GM23248 (cell line): ENCODE measurements around the gene RRAS. TPM values are rescaled to one million over a fixed set of nuclear protein-coding genes. Genes with fewer than 3 reads are reported as not detected.
A peak's percentile ranks its signal among the peaks of the same experiment; 100 is the strongest.

ENCODE experiments used
- DNase-seq: peaks from one replicate; pipeline ENCODE4 v3.0.0-alpha.2; 2015
- H2AFZ ChIP-seq: fragments of 200-600 bp; sonication (generic); 2 replicates; pipeline ENCODE4 v1.6.1; 2016; ENCODE audit warnings: antibody characterized with exemption
- H3F3A ChIP-seq: fragments of 200-600 bp; sonication (generic); 2 replicates; pipeline ENCODE4 v1.6.1; 2016; ENCODE audit warnings: mild to moderate bottlenecking, antibody characterized with exemption, mixed run types; ENCODE audit not compliant: insufficient read depth
- H3K27ac ChIP-seq: fragments of 200-600 bp; sonication (generic); 2 replicates; pipeline ENCODE4 v1.5.1; 2016; ENCODE audit warnings: mild to moderate bottlenecking
- H3K27me3 ChIP-seq: fragments of 200-600 bp; sonication (generic); replicated peaks from 2 replicates; pipeline ENCODE4 v1.6.1; 2016; ENCODE audit warnings: mild to moderate bottlenecking; ENCODE audit not compliant: insufficient read depth
- H3K36me3 ChIP-seq: fragments of 200-600 bp; sonication (generic); 2 replicates; pipeline ENCODE4 v1.6.1; 2016; ENCODE audit warnings: low read depth, mild to moderate bottlenecking
- H3K4me1 ChIP-seq: fragments of 200-600 bp; sonication (generic); 2 replicates; pipeline ENCODE4 v1.6.1; 2016; ENCODE audit warnings: mild to moderate bottlenecking; ENCODE audit not compliant: insufficient read depth
- H3K4me2 ChIP-seq: fragments of 200-600 bp; sonication (generic); one replicate; pipeline ENCODE4 v1.6.1; 2016; ENCODE audit warnings: mild to moderate bottlenecking; ENCODE audit not compliant: unreplicated experiment
- H3K4me3 ChIP-seq: fragments of 200-600 bp; sonication (generic); 2 replicates; pipeline ENCODE4 v1.5.1; 2016; ENCODE audit warnings: mild to moderate bottlenecking
- H3K79me2 ChIP-seq: fragments of 200-600 bp; sonication (generic); 2 replicates; pipeline ENCODE4 v1.6.1; 2016; ENCODE audit warnings: mild to moderate bottlenecking; ENCODE audit not compliant: insufficient read depth
- H3K9ac ChIP-seq: fragments of 200-600 bp; sonication (generic); 2 replicates; pipeline ENCODE4 v1.6.1; 2016; ENCODE audit warnings: mild to moderate bottlenecking
- H3K9me2 ChIP-seq: fragments of 200-600 bp; sonication (generic); 2 replicates; pipeline ENCODE4 v1.6.1; 2016; ENCODE audit warnings: mixed run types, mild to moderate bottlenecking, moderate library complexity; ENCODE audit not compliant: insufficient read depth
- H3K9me3 ChIP-seq: fragments of 200-600 bp; sonication (generic); one replicate; pipeline ENCODE4 v1.6.1; 2017; ENCODE audit warnings: low read depth
- H4K20me1 ChIP-seq: fragments of 200-600 bp; sonication (generic); 2 replicates; pipeline ENCODE4 v1.6.0; 2016; ENCODE audit not compliant: insufficient read depth
- EZH2 ChIP-seq: fragments of 200-600 bp; sonication (generic); IDR thresholded peaks from 2 replicates; pipeline ENCODE4 v1.6.1; 2018; ENCODE audit warnings: antibody characterized with exemption, mild to moderate bottlenecking; ENCODE audit not compliant: insufficient read depth, poor library complexity, severe bottlenecking
- EZH2phosphoT487 ChIP-seq: fragments of 200-600 bp; sonication (generic); IDR thresholded peaks from 2 replicates; pipeline ENCODE4 v1.6.1; 2018; ENCODE audit warnings: antibody characterized with exemption, moderate library complexity, mild to moderate bottlenecking, low read depth; ENCODE audit not compliant: insufficient read depth
- WGBS, 2 experiments: methylation state at CpG; one replicate each; pipeline ENCODE4 v1.1.6; 2015 to 2017; ENCODE audit warnings: low lambda C conversion rate in 2 of 2, low coverage in 1 of 2; ENCODE audit errors: missing lambda C conversion rate in 2 of 2; 5-methylcytosine and 5-hydroxymethylcytosine counted together
- in situ Hi-C: fragments of 300-500 bp; cut with MboI; formaldehyde crosslinking; loops from 2 replicates; pipeline ENCODE4 v1.15.0; 2020
- polyA plus RNA-seq: library from polyadenylated mRNA; unstranded; fragments of >200 nt; fragmentation: Nextera tagmentation; extraction: Ambion mirVana; gene quantifications from 2 replicates; pipeline ENCODE4 v1.2.1, GENCODE V29; 2016
- total RNA-seq: library from RNA; depleted of rRNA; stranded (reverse); fragments of >200 nt; shearing (Covaris generic); gene quantifications from 2 replicates; pipeline ENCODE4 v1.2.3, GENCODE V29; 2014

RRAS gene
- total and polyA plus RNA-seq, 2 experiments from 2014 or later, result 116 to 337 TPM

GRCh38 chr19:49667473-49667872 lies 27.5 kb upstream of the RRAS start:
- H3K9me2 ChIP-seq, result no peaks in the 10 kb centered on the region
- no peak overlapping the region for H3K4me3 ChIP-seq
- no peak overlapping the region for H3K4me2 ChIP-seq
- no peaks in the 10 kb centered on the region; the same call in 1 of the 2 replicates for H3K36me3 ChIP-seq
- no peaks in the 10 kb centered on the region for H3K27me3 ChIP-seq
- TF ChIP-seq EZH2, result no peak
- TF ChIP-seq EZH2phosphoT487, result no peak
- no peak overlapping the region for H2AFZ ChIP-seq
- H3K9ac ChIP-seq, result peak overlapping the region; percentile 89; the same call in 1 of the 2 replicates
- DNase-seq, result no peak
- peaks cover 13% of the 10 kb centered on the region; the same call in 1 of the 2 replicates for H3K4me1 ChIP-seq
- in situ Hi-C loops, result no loop called here
- WGBS, 2 experiments, result 96 to 100% methylated on average over 2 of the region's 2 CpGs
- H3K9me3 ChIP-seq, result no peaks in the 10 kb centered on the region
- 0 out of 2 replicates have a peak, but pooled peaks cover 7% of the 10 kb centered on the region for H3F3A ChIP-seq
- H4K20me1 ChIP-seq, result no peaks in the 10 kb centered on the region
- H3K27ac ChIP-seq, result no peak overlapping the region
- H3K79me2 ChIP-seq, result peaks cover 30% of the 10 kb centered on the region

GRCh38 chr19:49666120-49666444 lies 26.1 kb upstream of the RRAS start:
- Histone ChIP-seq H3K79me2 (peaks cover 31% of the 10 kb centered on the region), H3K4me2 (peak overlapping the region; percentile 86), H3F3A (peaks cover 13% of the 10 kb centered on the region; the same call in 1 of the 2 replicates), H3K27ac (peak overlapping the region; percentile 39; the same call in 1 of the 2 replicates), H2AFZ (peak overlapping the region; percentile 86), H3K4me1 (peaks cover 10% of the 10 kb centered on the region; the same call in 1 of the 2 replicates), H4K20me1 (no peaks in the 10 kb centered on the region), H3K9me3 (no peaks in the 10 kb centered on the region), H3K27me3 (no peaks in the 10 kb centered on the region), H3K9me2 (no peaks in the 10 kb centered on the region), H3K9ac (peak overlapping the region; percentile 89), H3K4me3 (peak overlapping the region; percentile 88), H3K36me3 (no peaks in the 10 kb centered on the region; the same call in 1 of the 2 replicates)
- no peak for TF ChIP-seq EZH2phosphoT487
- TF ChIP-seq EZH2, result no peak
- in situ Hi-C loops, result no loop called here
- WGBS, 2 experiments, result 0% methylated on average over 9 of the region's 9 CpGs
- no peak for DNase-seq

- Histone ChIP-seq H3K27me3 (no peaks in the 10 kb centered on the region), H3K27ac (peak within 1 kb of the TSS; percentile 63), H3F3A (peaks cover 13% of the 10 kb centered on the region; the same call in 1 of the 2 replicates), H3K9me2 (no peaks in the 10 kb centered on the region), H2AFZ (peak within 1 kb of the TSS; percentile 86), H3K4me1 (peaks cover 10% of the 10 kb centered on the region; the same call in 1 of the 2 replicates), H3K4me2 (peak within 1 kb of the TSS; percentile 92), H3K4me3 (peak within 1 kb of the TSS; percentile 88), H3K36me3 (no peaks in the 10 kb centered on the region; the same call in 1 of the 2 replicates), H3K9ac (peak within 1 kb of the TSS; percentile 89), H3K9me3 (no peaks in the 10 kb centered on the region), H4K20me1 (no peaks in the 10 kb centered on the region), H3K79me2 (peaks cover 31% of the 10 kb centered on the region)
- no peak for TF ChIP-seq EZH2
- TF ChIP-seq EZH2phosphoT487, result no peak
- DNase-seq, result peak; percentile 99
- 1% methylated on average over 49 to 50 of the region's 50 CpGs for WGBS, 2 experiments
- in situ Hi-C loops, result no loop called here
These were observed 25.6 kb upstream of the RRAS start, which contains the start of the genes BCL2L12 and IRF3 for GRCh38 chr19:49665351-49666119. BCL2L12 (plus strand) TSS chr19:49665933; CDS start chr19:49666693, 760 bp downstream. IRF3 (minus strand) TSS chr19:49665857; CDS start chr19:49664838, 1,019 bp downstream.

- H2AFZ ChIP-seq, result peak overlapping the region; percentile 86; the same call in 1 of the 2 replicates
- H3K4me3 ChIP-seq, result peak overlapping the region; percentile 88
- no peaks in the 10 kb centered on the region for H3K9me3 ChIP-seq
- H4K20me1 ChIP-seq, result no peaks in the 10 kb centered on the region
- in situ Hi-C loops, result no loop called here
- 0 to 1% methylated on average over 7 of the region's 7 CpGs for WGBS, 2 experiments
- H3K4me2 ChIP-seq, result peak overlapping the region; percentile 92
- no peak for DNase-seq
- peaks cover 10% of the 10 kb centered on the region; the same call in 1 of the 2 replicates for H3K4me1 ChIP-seq
- H3K79me2 ChIP-seq, result peaks cover 31% of the 10 kb centered on the region
- no peaks in the 10 kb centered on the region for H3K9me2 ChIP-seq
- H3K27ac ChIP-seq, result peak overlapping the region; percentile 63
- no peaks in the 10 kb centered on the region for H3K27me3 ChIP-seq
- H3K36me3 ChIP-seq, result peaks cover 3% of the 10 kb centered on the region; the same call in 1 of the 2 replicates
- peaks cover 13% of the 10 kb centered on the region; the same call in 1 of the 2 replicates for H3F3A ChIP-seq
- TF ChIP-seq EZH2 (no peak), EZH2phosphoT487 (no peak)
- H3K9ac ChIP-seq, result peak overlapping the region; percentile 89
These were observed 25.1 kb upstream of the RRAS start for GRCh38 chr19:49665036-49665350.
